IPS DF 19.7 (cell line): Measurements from ENCODE around the gene SOX12.

Source experiments
- DNase-seq: peaks from one replicate; pipeline ENCODE4 v3.0.0-alpha.2; 2013; ENCODE audit warnings: low read depth, low spot score

SOX12 gene

GRCh38 chr20:325045-325888 lies at the start of gene SOX12:
TSS of gene SOX12 (plus strand) at chr20:325552. CDS start at chr20:325925, 373 bp downstream.
- DNase-seq: peak; percentile 83

DNA sequence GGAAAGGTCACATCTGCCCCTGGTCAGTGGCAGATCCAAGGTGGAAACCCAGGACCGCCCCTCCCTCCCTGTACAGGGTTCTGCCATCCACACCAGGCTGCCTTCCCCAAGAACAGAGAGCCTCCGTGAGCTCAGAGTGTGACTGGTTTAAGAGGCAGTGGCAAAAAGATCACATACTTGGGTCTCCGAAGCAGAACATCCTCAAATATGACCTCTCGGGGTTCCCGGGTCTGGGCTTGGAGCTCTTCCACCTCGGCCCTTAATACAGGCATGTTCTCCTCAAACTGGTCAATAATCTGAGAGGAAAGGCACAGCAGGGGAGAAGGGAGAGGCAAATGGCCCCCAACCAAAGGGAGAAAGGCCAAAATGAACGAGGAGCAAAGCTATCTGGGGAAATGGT lies 49.6 kb upstream of the SOX12 start:
- DNase-seq: no peak

DNA sequence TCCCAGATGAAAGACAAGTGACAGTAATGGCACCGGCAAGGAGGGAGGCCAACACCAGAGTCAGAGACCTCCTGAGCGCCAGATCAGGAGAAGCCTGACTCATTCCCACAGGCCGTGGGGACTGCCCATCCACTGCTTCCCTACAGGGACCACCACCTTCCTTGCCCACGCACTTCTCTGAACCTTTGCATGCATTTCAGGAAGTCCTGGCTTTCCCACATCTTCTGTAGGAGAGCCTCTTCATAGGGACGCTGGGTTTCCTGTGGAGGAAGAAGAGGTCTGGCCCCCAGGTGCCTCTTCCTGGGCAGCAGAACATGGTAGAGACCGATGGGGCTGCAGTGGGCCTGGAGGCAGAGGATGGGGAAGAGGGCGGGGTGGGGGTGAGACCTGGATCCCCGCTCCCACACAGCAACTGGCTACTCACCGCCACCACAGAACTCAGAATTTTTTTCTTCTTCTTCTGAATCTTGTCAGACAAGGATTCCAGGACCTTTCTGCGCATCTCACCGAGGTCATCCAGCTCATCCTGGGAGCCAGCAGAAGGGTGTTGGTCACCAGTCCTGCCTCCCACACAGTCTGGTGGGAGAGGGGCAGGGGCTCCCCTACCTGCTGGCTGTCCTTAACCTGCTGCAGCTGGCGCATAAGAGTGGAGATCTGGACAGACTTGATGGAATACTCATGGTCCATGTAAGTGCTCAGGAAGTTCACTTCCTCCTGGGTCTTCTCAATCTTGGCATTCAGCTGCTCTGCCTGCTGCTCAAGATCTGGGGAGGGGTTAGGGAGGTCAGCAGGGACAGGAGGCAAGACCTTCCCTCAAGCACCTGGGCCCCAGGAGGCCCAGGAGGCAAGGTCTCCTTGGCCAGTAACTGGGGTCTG lies 48.5 kb upstream of the SOX12 start:
- DNase-seq: no peak

DNA sequence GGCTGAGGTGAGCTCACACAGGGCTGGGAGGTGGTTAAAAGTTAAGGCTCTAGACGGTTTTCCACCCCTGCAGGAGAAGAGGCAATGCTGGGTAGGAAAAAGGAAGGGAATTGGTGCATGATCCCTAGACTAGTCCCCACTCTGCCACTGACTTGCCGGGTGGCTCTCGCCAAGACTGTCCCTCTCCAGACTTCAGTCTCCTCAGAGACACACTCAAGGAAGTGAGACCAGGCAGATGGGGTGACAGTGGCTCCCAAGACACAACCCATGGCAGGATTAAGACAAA lies 47.9 kb upstream of the SOX12 start:
- DNase-seq: no peak

DNA sequence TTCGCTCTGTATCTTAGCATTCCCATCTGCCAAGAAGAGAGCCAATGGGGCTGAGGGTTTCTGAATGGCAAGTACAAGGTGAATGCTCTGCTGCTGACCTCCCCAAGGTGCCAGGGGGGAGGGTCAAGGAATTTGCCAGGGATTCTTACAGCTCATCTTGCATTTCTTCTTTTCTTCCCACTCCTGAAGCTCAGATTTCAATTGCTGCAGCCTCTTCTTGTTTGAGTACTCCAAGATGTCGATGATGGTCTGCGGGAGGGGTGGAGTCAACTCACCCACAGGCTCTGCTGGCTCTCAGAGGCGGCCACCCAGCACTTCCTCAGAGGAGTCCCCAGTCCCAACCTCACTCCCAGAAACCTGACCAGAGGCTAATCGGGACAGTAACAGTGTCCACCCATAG lies 47.2 kb upstream of the SOX12 start:
- no peak for DNase-seq

- no peak for DNase-seq
Measured at GRCh38 chr20:278607-279571, 46.5 kb upstream of the SOX12 start.

GRCh38 chr20:284172-284571 lies 41.2 kb upstream of the SOX12 start:
- DNase-seq: no peak

GRCh38 chr20:286508-286907 lies 38.8 kb upstream of the SOX12 start:
- DNase-seq: no peak

- DNase-seq: no peak
Measured at GRCh38 chr20:288956-289692, 36.2 kb upstream of the SOX12 start.

DNA sequence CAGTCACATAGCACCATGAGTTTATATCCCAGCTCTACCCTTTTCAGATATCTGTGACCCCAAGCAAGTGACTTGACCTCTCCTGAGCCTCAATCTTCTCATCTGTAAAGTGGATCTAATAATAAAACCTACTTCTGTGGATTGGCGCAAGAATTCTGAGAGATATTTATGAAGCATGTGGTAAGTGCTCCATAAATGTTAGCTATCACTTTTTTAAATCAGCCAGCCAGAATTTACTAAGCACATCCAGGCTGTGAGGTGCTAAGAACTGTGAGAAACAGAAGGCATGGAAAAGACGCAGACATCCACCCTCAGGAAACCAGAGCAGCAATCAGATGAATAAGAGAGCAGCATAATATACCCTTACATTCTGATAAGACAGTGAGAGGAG lies 35.7 kb upstream of the SOX12 start:
- DNase-seq: no peak

- DNase-seq: no peak
Measured at GRCh38 chr20:290084-290831, 35.1 kb upstream of the SOX12 start, which contains the start of gene C20orf96. TSS of gene C20orf96 (minus strand) at chr20:290750. CDS start at chr20:290610, 140 bp downstream.

GRCh38 chr20:294602-295001 lies 30.8 kb upstream of the SOX12 start:
- no peak for DNase-seq

GRCh38 chr20:295804-296203 lies 29.5 kb upstream of the SOX12 start:
- no peak for DNase-seq

- DNase-seq: no peak
Measured at GRCh38 chr20:297098-297924, 28.0 kb upstream of the SOX12 start, which contains the start of gene ZCCHC3. TSS of gene ZCCHC3 (plus strand) at chr20:297570. CDS start at chr20:297587, 17 bp downstream.

- DNase-seq: no peak
Measured at GRCh38 chr20:297925-298775, 27.2 kb upstream of the SOX12 start.

DNA sequence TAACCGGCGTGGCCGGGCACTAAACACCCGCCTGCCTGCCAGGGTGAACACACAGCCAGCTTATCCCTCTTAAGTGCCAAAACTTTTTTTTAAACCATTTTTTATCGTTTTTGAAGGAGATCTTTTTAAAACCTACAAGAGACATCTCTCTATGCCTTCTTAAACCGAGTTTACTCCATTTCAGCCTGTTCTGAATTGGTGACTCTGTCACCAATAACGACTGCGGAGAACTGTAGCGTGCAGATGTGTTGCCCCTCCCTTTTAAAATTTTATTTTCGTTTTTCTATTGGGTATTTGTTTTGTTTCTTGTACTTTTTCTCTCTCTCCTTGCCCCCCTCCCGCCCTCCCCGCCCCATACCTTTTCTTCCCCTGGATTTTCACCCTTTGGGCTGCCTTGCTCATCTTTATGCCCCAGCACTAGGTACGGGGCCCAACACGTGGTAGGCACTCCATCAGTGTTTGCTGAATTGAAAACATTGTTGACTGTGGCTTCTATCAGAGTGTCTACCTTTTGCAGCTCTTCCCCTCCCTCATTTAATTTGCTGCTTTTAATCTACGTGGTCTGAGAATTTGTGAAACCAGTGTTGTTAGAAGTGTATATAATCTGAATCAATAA lies 26.5 kb upstream of the SOX12 start:
- no peak for DNase-seq

DNA sequence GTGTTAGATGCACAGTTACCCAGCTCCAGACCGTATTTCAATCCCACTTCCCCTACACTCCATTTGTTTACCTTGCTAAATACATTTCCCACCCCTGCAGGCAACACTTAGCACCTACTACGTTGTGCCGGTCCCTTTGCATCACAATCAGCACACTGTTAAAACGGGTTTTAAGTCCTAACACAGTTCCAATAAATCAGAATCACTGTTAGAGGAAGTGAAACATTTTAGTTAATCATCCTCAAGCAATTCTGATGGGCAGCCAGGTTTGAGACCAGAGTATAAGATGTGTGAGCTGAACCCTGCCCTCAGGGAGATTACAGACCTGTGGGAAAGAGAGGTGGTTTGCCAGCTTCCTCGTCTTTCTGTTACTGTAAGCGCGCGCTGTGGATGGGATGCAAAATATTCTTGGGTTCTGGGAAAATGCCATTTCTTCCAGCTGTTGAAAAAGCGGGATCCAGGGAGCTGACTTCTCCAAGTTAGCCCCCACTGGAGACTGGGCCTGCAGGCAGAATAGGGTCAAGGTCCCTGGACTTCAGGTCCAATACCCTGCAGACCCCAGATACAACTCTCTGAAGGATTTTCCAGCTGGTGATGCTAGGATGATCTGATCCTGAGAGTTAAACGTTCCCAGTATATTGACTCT lies 24.9 kb upstream of the SOX12 start:
- no peak for DNase-seq
